Peyer's patch (tissue), 4 donors: Measurements from ENCODE around the gene RNF213.

Experiments used
- CTCF ChIP-seq, 6 experiments: fragments of 450-650 bp in 4 of 6; fragments of 200-600 bp in 2 of 6; sonication (generic) in 1 of 6; IDR thresholded peaks; one replicate each; pipeline ENCODE4 v1.5.1; 2017 to 2019; ENCODE audit warnings: antibody characterized with exemption in 6 of 6, mild to moderate bottlenecking in 3 of 6, moderate library complexity in 1 of 6
- POLR2A ChIP-seq, 2 donors: fragments of 450-650 bp; IDR thresholded peaks; one replicate each; pipeline ENCODE4 v1.5.1; 2017; ENCODE audit warnings: antibody characterized with exemption in 2 of 2, mild to moderate bottlenecking in 2 of 2, moderate library complexity in 2 of 2

DNA sequence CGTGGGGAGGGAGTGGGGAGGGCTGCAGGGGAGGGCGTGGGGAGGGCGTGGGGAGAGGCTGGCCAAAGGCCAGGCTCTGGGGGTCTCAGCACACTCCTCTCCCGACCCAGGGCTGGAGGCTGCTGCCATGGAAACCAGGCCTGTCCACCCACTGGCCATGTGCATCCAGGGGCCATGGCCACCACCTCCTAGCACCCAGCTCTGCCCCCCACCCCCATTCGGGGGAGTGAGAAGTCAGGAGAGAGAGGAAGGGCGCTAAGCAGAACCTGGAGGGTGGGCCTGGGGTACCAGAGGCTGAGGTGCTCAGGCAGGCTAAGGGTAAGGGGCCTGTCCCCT, 184.0 kb downstream of the RNF213 start:
- TF ChIP-seq CTCF (IDR thresholded peaks at IDR 0.05), result no peak
- no peak for TF ChIP-seq POLR2A (IDR thresholded peaks at IDR 0.05)
